HL-60/S4 (cell line): Measurements from ENCODE around the gene RGS19.

Source experiments
- in situ Hi-C: fragments of 300-500 bp; cut with MboI; formaldehyde crosslinking; loops from 2 replicates; pipeline ENCODE4 v1.14.3; 2022; ENCODE audit warnings: low sequenced_read_pairs

The RGS19 gene

GRCh38 chr20:64077876-64078551 lies 1.3 kb downstream of the RGS19 start:
- in situ Hi-C loops = no loop called here

- in situ Hi-C loops = no loop called here
Measured at GRCh38 chr20:64077541-64077875, 1.8 kb downstream of the RGS19 start.

- in situ Hi-C loops = no loop called here
Measured at GRCh38 chr20:64077094-64077493, 2.2 kb downstream of the RGS19 start.

- in situ Hi-C loops = no loop called here
Measured at GRCh38 chr20:64076061-64076997, 3.0 kb downstream of the RGS19 start.

- in situ Hi-C loops = no loop called here
Measured at GRCh38 chr20:64075556-64075955, 3.8 kb downstream of the RGS19 start.

- in situ Hi-C loops = no loop called here
Measured at GRCh38 chr20:64074963-64075362, 4.4 kb downstream of the RGS19 start.

GRCh38 chr20:64074184-64074789 lies 5.0 kb downstream of the RGS19 start:
- in situ Hi-C loops = no loop called here

- in situ Hi-C loops = no loop called here
Measured at GRCh38 chr20:64073476-64074183, 5.7 kb downstream of the RGS19 start.

GRCh38 chr20:64072498-64073063 lies 6.7 kb downstream of the RGS19 start:
- in situ Hi-C loops = no loop called here

GRCh38 chr20:64071341-64072332 lies 7.7 kb downstream of the RGS19 start:
- in situ Hi-C loops = no loop called here

GRCh38 chr20:64070244-64070993 lies 8.9 kb downstream of the RGS19 start:
- in situ Hi-C loops = no loop called here

- in situ Hi-C loops = no loop called here
Measured at GRCh38 chr20:64069614-64070243, 9.6 kb downstream of the RGS19 start.

- in situ Hi-C loops = no loop called here
Measured at GRCh38 chr20:64069209-64069613, 10.1 kb downstream of the RGS19 start.

- in situ Hi-C loops = no loop called here
Measured at GRCh38 chr20:64068386-64069208, 10.7 kb downstream of the RGS19 start.

- in situ Hi-C loops = no loop called here
Measured at GRCh38 chr20:64067733-64068307, 11.5 kb downstream of the RGS19 start.

- in situ Hi-C loops = no loop called here
Measured at GRCh38 chr20:64067005-64067632, 12.2 kb downstream of the RGS19 start.

GRCh38 chr20:64065974-64066343 lies 13.4 kb downstream of the RGS19 start:
- in situ Hi-C loops = no loop called here
